HepG2 (cell line): ENCODE results near the gene PCP4. TPM values are rescaled to one million over a fixed set of nuclear protein-coding genes. Genes with fewer than 3 reads are reported as not detected.

ENCODE experiments used
- ATAC-seq: fragments of 200-7000 bp; cut with Tn5 transposase; 3 replicates; pipeline ENCODE4 v1.9.1; 2020; ENCODE audit warnings: mild to moderate bottlenecking, moderate library complexity
- BruUV-seq: library from RNA; stranded (reverse); fragments of 400-500 nt; replicated peaks from 2 replicates; lab custom pipeline; 2021; lab: Mats Ljungman, UMichigan
- CTCF ChIA-PET: fragments of 300-600 bp; formaldehyde crosslinking; extraction: SDS; loops from one replicate; lab custom pipeline; 2021; ENCODE audit warnings: low total read pairs, inconsistent platforms, low intra/inter-chr PET ratio; lab: Yijun Ruan, JAX
- POLR2A ChIA-PET: fragments of 350-600 bp; sonication (Branson Sonifier 250); formaldehyde crosslinking; loops from one replicate; lab custom pipeline; 2020; ENCODE audit warnings: antibody characterized with exemption, inconsistent platforms; lab: Yijun Ruan, JAX
- DNase-seq: peaks from one replicate; pipeline ENCODE4 v3.0.0-alpha.2; 2015; ENCODE audit warnings: low spot score
- FAIRE-seq: peaks from 3 replicates; lab custom pipeline; 2011; peaks lifted over from hg19 to GRCh38; lab: Jason Lieb, UNC
- H2AFZ ChIP-seq: one replicate; pipeline ENCODE4 v1.6.1; 2011; ENCODE audit warnings: low read length, inconsistent platforms
- H3K27ac ChIP-seq: fragments of 300-600 bp; 3 replicates; pipeline ENCODE4 v1.8.0; 2011; ENCODE audit warnings: mixed run types, mild to moderate bottlenecking, mixed read lengths, low read length, inconsistent platforms; ENCODE audit not compliant: insufficient read depth; ENCODE audit errors: extremely low read length
- H3K27me3 ChIP-seq, 2 experiments: fragments of 200-600 bp in 1 of 2; 2 replicates in 1 of 2; 3 replicates in 1 of 2; pipeline versions ENCODE4 v1.6.0 to v1.8.0; 2011; ENCODE audit warnings: low read length in 2 of 2, mild to moderate bottlenecking in 2 of 2, moderate library complexity in 2 of 2, inconsistent platforms in 1 of 2; ENCODE audit not compliant: insufficient read depth in 2 of 2, control insufficient read depth in 1 of 2
- H3K36me3 ChIP-seq, 2 experiments: fragments of 200-600 bp in 1 of 2; replicated peaks in 1 of 2; 2 replicates in 1 of 2; 3 replicates in 1 of 2; pipeline versions ENCODE4 v1.5.1 to v1.8.0; 2011; ENCODE audit warnings: low read length in 2 of 2, inconsistent platforms in 1 of 2; ENCODE audit not compliant: insufficient read depth in 2 of 2, control insufficient read depth in 1 of 2
- H3K4me1 ChIP-seq: 2 replicates; pipeline ENCODE4 v1.5.1; 2012; ENCODE audit warnings: low read length, inconsistent platforms; ENCODE audit not compliant: insufficient read depth
- H3K4me2 ChIP-seq: 2 replicates; pipeline ENCODE4 v1.6.0; 2011; ENCODE audit warnings: low read depth, low read length, inconsistent platforms
- H3K4me3 ChIP-seq, 3 experiments: fragments of 200-600 bp in 1 of 3; sonication (generic), shearing (Covaris generic) in 1 of 3; replicated peaks in 1 of 3; 2 replicates each; pipeline ENCODE4 v1.5.1; 2011 to 2016; ENCODE audit warnings: low read length in 3 of 3, inconsistent platforms in 2 of 3, low read depth in 2 of 3, mild to moderate bottlenecking in 2 of 3, control low read depth in 1 of 3, mixed read lengths in 1 of 3; ENCODE audit not compliant: insufficient read depth in 1 of 3
- H3K79me2 ChIP-seq: one replicate; pipeline ENCODE4 v1.6.1; 2011; ENCODE audit warnings: low read length, inconsistent platforms; ENCODE audit not compliant: insufficient read depth
- H3K9ac ChIP-seq: 2 replicates; pipeline ENCODE4 v1.6.0; 2011; ENCODE audit warnings: mild to moderate bottlenecking, low read depth, low read length, inconsistent platforms; ENCODE audit not compliant: insufficient read depth
- H3K9me3 ChIP-seq: 2 replicates; pipeline ENCODE4 v1.5.1; 2012; ENCODE audit warnings: mild to moderate bottlenecking, low read length
- H4K20me1 ChIP-seq: 2 replicates; pipeline ENCODE4 v1.6.0; 2011; ENCODE audit warnings: inconsistent platforms, mild to moderate bottlenecking, low read length, moderate library complexity; ENCODE audit not compliant: insufficient read depth
- ARNT ChIP-seq: fragments of 450-650 bp; IDR thresholded peaks from 2 replicates; pipeline ENCODE4 v1.6.1; 2017
- EP300 ChIP-seq, 3 experiments: sonication (generic) in 1 of 3; formaldehyde crosslinking in 1 of 3; IDR thresholded peaks; 2 replicates each; pipeline versions ENCODE4 v1.5.1 to v1.6.1; 2011 to 2020; ENCODE audit warnings: low read depth in 2 of 3, low read length in 2 of 3, borderline replicate concordance in 1 of 3, improper control_type of control experiment in 1 of 3, mild to moderate bottlenecking in 1 of 3, missing genetic modification reagents in 1 of 3, moderate library complexity in 1 of 3
- HNF4A ChIP-seq: sonication (generic); formaldehyde crosslinking; IDR thresholded peaks from 2 replicates; pipeline ENCODE4 v1.4.0; 2020; ENCODE audit warnings: missing genetic modification reagents
- HNF4G ChIP-seq, 2 experiments: sonication (generic) in 1 of 2; formaldehyde crosslinking in 1 of 2; IDR thresholded peaks; 2 replicates each; pipeline versions ENCODE4 v1.4.0 to v1.6.1; 2011 to 2020; ENCODE audit warnings: borderline replicate concordance in 2 of 2, low read depth in 2 of 2, mild to moderate bottlenecking in 2 of 2, low read length in 1 of 2, missing genetic modification reagents in 1 of 2, moderate library complexity in 1 of 2
- MTA1 ChIP-seq: sonication (generic); formaldehyde crosslinking; IDR thresholded peaks from 2 replicates; pipeline ENCODE4 v1.4.0; 2020; ENCODE audit warnings: missing genetic modification reagents, mild to moderate bottlenecking, borderline replicate concordance
- PHF20 ChIP-seq: sonication (generic); formaldehyde crosslinking; IDR thresholded peaks from 2 replicates; pipeline ENCODE4 v1.5.0; 2020; ENCODE audit warnings: mild to moderate bottlenecking, missing genetic modification reagents
- PLRG1 ChIP-seq: fragments of 450-650 bp; conservative IDR thresholded peaks from 2 replicates; pipeline ENCODE4 v1.6.1; 2016
- RFXANK ChIP-seq: IDR thresholded peaks from 2 replicates; pipeline ENCODE4 v1.6.1; 2016
- SMAD9 ChIP-seq: sonication (generic); formaldehyde crosslinking; IDR thresholded peaks from 2 replicates; pipeline ENCODE4 v1.5.1; 2020; ENCODE audit warnings: mild to moderate bottlenecking, missing genetic modification reagents
- SMYD3 ChIP-seq: sonication (generic); formaldehyde crosslinking; IDR thresholded peaks from 2 replicates; pipeline ENCODE4 v1.8.1; 2023; ENCODE audit warnings: mild to moderate bottlenecking, missing genetic modification reagents
- TBX3 ChIP-seq: fragments of 450-650 bp; IDR thresholded peaks from 2 replicates; pipeline ENCODE4 v1.6.1; 2017; ENCODE audit warnings: antibody characterized with exemption, mild to moderate bottlenecking, inconsistent platforms, borderline replicate concordance
- ZFP36 ChIP-seq: fragments of 150-350 bp; IDR thresholded peaks from 2 replicates; pipeline ENCODE4 v1.6.1; 2018; ENCODE audit warnings: borderline replicate concordance, low read length, low read depth; ENCODE audit not compliant: partially characterized antibody
- ZFP41 ChIP-seq: sonication (generic); formaldehyde crosslinking; IDR thresholded peaks from 2 replicates; pipeline ENCODE4 v1.4.0; 2020; ENCODE audit warnings: mild to moderate bottlenecking, missing genetic modification reagents, borderline replicate concordance
- ZNF225 ChIP-seq: sonication (generic); formaldehyde crosslinking; IDR thresholded peaks from 2 replicates; pipeline ENCODE4 v1.4.0; 2020; ENCODE audit warnings: mild to moderate bottlenecking, missing genetic modification reagents
- ZNF274 ChIP-seq: sonication (generic); formaldehyde crosslinking; IDR thresholded peaks from 2 replicates; pipeline ENCODE4 v1.5.1; 2020; ENCODE audit warnings: mild to moderate bottlenecking, missing genetic modification reagents
- ZNF790 ChIP-seq: sonication (generic); formaldehyde crosslinking; IDR thresholded peaks from 2 replicates; pipeline ENCODE4 v1.8.0; 2022; ENCODE audit warnings: missing genetic modification reagents, mild to moderate bottlenecking, borderline replicate concordance
- WGBS: methylation state at CpG from one replicate; pipeline ENCODE4 v1.1.6; 2017; ENCODE audit warnings: low lambda C conversion rate; 5-methylcytosine and 5-hydroxymethylcytosine counted together
- in situ Hi-C: cut with HindIII; loops from 2 replicates; pipeline ENCODE4 v1.10.0; 2017; ENCODE audit warnings: low pct_unique_long_range_greater_than_20kb; ENCODE audit not compliant: extremely low pct_ligation_motif_present
- intact Hi-C: fragments of 100-400 bp; cut with micrococcal nuclease; formaldehyde crosslinking; loops from one replicate; pipeline ENCODE4 v1.10.0; 2022; ENCODE audit not compliant: unreplicated experiment
- polyA plus RNA-seq, 8 experiments: library from polyadenylated mRNA; depleted of rRNA in 3 of 8; stranded (reverse) in 7 of 8; unstranded in 1 of 8; fragments of >200 nt; fragmentation: Illumina TruSeq in 4 of 8; extraction: Trizol in 4 of 8; gene quantifications; 2 replicates each; pipeline versions ENCODE4 v1.2.1 to v1.2.3, GENCODE V29; 2011 to 2016; ENCODE audit warnings: low read depth in 4 of 8, missing spikeins in 1 of 8, mixed read lengths in 1 of 8; ENCODE audit not compliant: insufficient read depth in 1 of 8
- total RNA-seq, 5 experiments: library from RNA; depleted of rRNA; stranded (reverse); fragments of >200 nt; fragmentation: Illumina TruSeq; extraction: Trizol; gene quantifications; 2 replicates each; pipeline ENCODE4 v1.2.3, GENCODE V29; 2016; ENCODE audit warnings: low read depth in 1 of 5
- TF ChIP-seq, protein P1 (sequence below): sonication (generic); formaldehyde crosslinking; conservative IDR thresholded peaks from 2 replicates; pipeline ENCODE4 v1.4.0; 2020; ENCODE audit warnings: missing genetic modification reagents
- TF ChIP-seq, protein P2 (sequence below): sonication (generic); formaldehyde crosslinking; IDR thresholded peaks from 2 replicates; pipeline ENCODE4 v1.4.0; 2020; ENCODE audit warnings: mild to moderate bottlenecking, missing genetic modification reagents

PCP4 gene
- total and polyA plus RNA-seq, 2 of the 13 experiments (the other 11 are each of a cell fraction or from before 2014, with no cell fraction given), result not detected

DNA sequence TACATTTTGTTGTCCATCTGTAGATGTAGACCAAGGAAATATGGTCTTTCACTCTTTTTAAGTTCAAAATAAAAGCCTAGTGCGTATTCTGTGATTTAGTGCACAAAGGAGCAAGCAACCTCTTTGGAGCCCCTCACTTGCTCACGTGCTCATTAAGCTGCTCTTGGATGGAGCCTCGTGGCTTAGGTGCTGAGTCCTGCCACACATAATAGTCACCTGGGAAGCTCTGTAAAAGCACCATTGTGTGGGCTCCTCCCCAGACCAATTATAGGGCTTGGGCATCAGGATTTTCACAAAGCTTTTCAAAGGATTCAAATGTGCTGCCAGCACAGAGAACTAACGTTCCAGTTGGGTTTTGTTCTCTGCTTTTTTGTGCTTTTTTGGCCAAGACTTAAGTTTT, 85.0 kb downstream of the PCP4 start (continued):
- TF ChIP-seq, protein P1, sequence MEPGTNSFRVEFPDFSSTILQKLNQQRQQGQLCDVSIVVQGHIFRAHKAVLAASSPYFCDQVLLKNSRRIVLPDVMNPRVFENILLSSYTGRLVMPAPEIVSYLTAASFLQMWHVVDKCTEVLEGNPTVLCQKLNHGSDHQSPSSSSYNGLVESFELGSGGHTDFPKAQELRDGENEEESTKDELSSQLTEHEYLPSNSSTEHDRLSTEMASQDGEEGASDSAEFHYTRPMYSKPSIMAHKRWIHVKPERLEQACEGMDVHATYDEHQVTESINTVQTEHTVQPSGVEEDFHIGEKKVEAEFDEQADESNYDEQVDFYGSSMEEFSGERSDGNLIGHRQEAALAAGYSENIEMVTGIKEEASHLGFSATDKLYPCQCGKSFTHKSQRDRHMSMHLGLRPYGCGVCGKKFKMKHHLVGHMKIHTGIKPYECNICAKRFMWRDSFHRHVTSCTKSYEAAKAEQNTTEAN (CRISPR knock-in tag), result no peak
- TF ChIP-seq ZNF274 (CRISPR knock-in tag), result no peak

DNA sequence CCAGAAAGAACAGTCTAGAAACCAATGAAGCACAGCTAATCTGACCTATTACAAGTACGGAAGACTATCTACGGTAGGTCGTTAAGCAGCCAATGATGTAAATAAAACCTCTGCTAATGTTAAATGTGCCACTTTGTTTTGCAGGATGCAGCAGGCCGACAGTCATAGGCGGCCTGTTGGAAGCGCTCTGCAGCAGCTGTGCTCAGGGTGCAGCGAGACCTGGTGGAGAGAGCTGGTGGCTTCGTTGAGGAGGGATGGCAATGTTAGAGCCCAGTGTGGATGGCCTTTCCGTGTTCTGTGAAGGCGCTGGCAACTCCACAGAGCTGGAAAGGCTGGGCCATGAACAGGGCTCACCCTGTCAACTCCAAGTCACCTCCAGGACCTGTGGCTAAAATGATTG, 87.3 kb downstream of the PCP4 start:
- CTCF ChIA-PET, result no interaction called here
- ATAC-seq, result no peak
- TF ChIP-seq RFXANK (no peak), TBX3 (no peak), MTA1 (CRISPR knock-in tag) (no peak), SMAD9 (CRISPR knock-in tag) (no peak), ZFP41 (CRISPR knock-in tag) (no peak), HNF4A (no peak), ARNT (no peak), ZFP36 (no peak), HNF4G (IDR thresholded peaks at IDR 0.05; ENCODE audit: borderline replicate concordance, low read depth, low read length) (no peak), HNF4G (CRISPR knock-in tag; IDR thresholded peaks at IDR 0.05; ENCODE audit: borderline replicate concordance, low read depth) (no peak), ZNF225 (CRISPR knock-in tag) (no peak), PLRG1 (no peak), SMYD3 (no peak), PHF20 (CRISPR knock-in tag) (no peak), ZNF790 (CRISPR knock-in tag) (no peak), EP300 (IDR thresholded peaks at IDR 0.05; ENCODE audit: low read depth in 2 of 2, low read length in 2 of 2) (no peak), EP300 (CRISPR knock-in tag; IDR thresholded peaks at IDR 0.05; ENCODE audit: borderline replicate concordance) (no peak)
- TF ChIP-seq, protein P2, sequence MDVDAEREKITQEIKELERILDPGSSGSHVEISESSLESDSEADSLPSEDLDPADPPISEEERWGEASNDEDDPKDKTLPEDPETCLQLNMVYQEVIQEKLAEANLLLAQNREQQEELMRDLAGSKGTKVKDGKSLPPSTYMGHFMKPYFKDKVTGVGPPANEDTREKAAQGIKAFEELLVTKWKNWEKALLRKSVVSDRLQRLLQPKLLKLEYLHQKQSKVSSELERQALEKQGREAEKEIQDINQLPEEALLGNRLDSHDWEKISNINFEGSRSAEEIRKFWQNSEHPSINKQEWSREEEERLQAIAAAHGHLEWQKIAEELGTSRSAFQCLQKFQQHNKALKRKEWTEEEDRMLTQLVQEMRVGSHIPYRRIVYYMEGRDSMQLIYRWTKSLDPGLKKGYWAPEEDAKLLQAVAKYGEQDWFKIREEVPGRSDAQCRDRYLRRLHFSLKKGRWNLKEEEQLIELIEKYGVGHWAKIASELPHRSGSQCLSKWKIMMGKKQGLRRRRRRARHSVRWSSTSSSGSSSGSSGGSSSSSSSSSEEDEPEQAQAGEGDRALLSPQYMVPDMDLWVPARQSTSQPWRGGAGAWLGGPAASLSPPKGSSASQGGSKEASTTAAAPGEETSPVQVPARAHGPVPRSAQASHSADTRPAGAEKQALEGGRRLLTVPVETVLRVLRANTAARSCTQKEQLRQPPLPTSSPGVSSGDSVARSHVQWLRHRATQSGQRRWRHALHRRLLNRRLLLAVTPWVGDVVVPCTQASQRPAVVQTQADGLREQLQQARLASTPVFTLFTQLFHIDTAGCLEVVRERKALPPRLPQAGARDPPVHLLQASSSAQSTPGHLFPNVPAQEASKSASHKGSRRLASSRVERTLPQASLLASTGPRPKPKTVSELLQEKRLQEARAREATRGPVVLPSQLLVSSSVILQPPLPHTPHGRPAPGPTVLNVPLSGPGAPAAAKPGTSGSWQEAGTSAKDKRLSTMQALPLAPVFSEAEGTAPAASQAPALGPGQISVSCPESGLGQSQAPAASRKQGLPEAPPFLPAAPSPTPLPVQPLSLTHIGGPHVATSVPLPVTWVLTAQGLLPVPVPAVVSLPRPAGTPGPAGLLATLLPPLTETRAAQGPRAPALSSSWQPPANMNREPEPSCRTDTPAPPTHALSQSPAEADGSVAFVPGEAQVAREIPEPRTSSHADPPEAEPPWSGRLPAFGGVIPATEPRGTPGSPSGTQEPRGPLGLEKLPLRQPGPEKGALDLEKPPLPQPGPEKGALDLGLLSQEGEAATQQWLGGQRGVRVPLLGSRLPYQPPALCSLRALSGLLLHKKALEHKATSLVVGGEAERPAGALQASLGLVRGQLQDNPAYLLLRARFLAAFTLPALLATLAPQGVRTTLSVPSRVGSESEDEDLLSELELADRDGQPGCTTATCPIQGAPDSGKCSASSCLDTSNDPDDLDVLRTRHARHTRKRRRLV (CRISPR knock-in tag), result no peak

More for the DNA sequence above, 87.3 kb downstream of the PCP4 start:
- H3K4me1 ChIP-seq, result no peaks in the 10 kb centered on the region
- POLR2A ChIA-PET, result no interaction called here
- no peaks in the 10 kb centered on the region for H3K27me3 ChIP-seq
- no peak for DNase-seq
- in situ Hi-C loops, result no loop called here
- H3K4me2 ChIP-seq, result no peak overlapping the region
- no peak overlapping the region for H3K9ac ChIP-seq
- no peak for FAIRE-seq
- H3K4me3 ChIP-seq, result no peak overlapping the region
- WGBS, result 54% methylated on average over 8 of the region's 10 CpGs
- H3K79me2 ChIP-seq, result no peaks in the 10 kb centered on the region
- no peak overlapping the region for H3K27ac ChIP-seq
- BruUV-seq, result no TSS peak
- no peak overlapping the region for H2AFZ ChIP-seq
- H4K20me1 ChIP-seq, result no peaks in the 10 kb centered on the region
- peaks cover 94% of the 10 kb centered on the region for H3K9me3 ChIP-seq
- H3K36me3 ChIP-seq, result no peaks in the 10 kb centered on the region
- intact Hi-C loops, result no loop called here
